HS-5 (cell line): ENCODE data around the gene CUL3.

Experiments
- DNase-seq: peaks from one replicate; pipeline ENCODE4 v3.0.0-alpha.2; 2012; ENCODE audit warnings: low read depth

Gene CUL3

GRCh38 chr2:224580248-224580647 is 4.9 kb downstream of the CUL3 start:
- no peak for DNase-seq

GRCh38 chr2:224579411-224579810 is 5.8 kb downstream of the CUL3 start:
- DNase-seq, result no peak

GRCh38 chr2:224577541-224577940 is 7.6 kb downstream of the CUL3 start:
- DNase-seq, result no peak

GRCh38 chr2:224576088-224576715 is 9.0 kb downstream of the CUL3 start:
- no peak for DNase-seq

GRCh38 chr2:224574423-224575084 is 10.6 kb downstream of the CUL3 start:
- no peak for DNase-seq

GRCh38 chr2:224573724-224574123 is 11.4 kb downstream of the CUL3 start:
- no peak for DNase-seq

GRCh38 chr2:224572338-224572737 is 12.8 kb downstream of the CUL3 start:
- DNase-seq, result no peak

- DNase-seq, result no peak
Measured at GRCh38 chr2:224570328-224570993, 14.7 kb downstream of the CUL3 start.

- no peak for DNase-seq
Measured at GRCh38 chr2:224569654-224570053, 15.5 kb downstream of the CUL3 start.

- no peak for DNase-seq
Measured at GRCh38 chr2:224565452-224566035, 19.6 kb downstream of the CUL3 start.

- DNase-seq, result no peak
Measured at GRCh38 chr2:224563537-224563936, 21.6 kb downstream of the CUL3 start.

GRCh38 chr2:224562831-224563230 is 22.3 kb downstream of the CUL3 start:
- DNase-seq, result no peak

GRCh38 chr2:224561234-224562005 is 23.7 kb downstream of the CUL3 start:
- DNase-seq, result no peak

GRCh38 chr2:224560549-224560948 is 24.6 kb downstream of the CUL3 start:
- no peak for DNase-seq

GRCh38 chr2:224557610-224558009 is 27.6 kb downstream of the CUL3 start:
- no peak for DNase-seq

GRCh38 chr2:224556381-224556780 is 28.8 kb downstream of the CUL3 start:
- no peak for DNase-seq

GRCh38 chr2:224555823-224556366 is 29.3 kb downstream of the CUL3 start:
- DNase-seq, result no peak

GRCh38 chr2:224552771-224553170 is 32.4 kb downstream of the CUL3 start:
- no peak for DNase-seq

- no peak for DNase-seq
Measured at GRCh38 chr2:224551693-224552092, 33.5 kb downstream of the CUL3 start.

- no peak for DNase-seq
Measured at GRCh38 chr2:224546926-224547325, 38.2 kb downstream of the CUL3 start.

- peak; percentile 47 for DNase-seq
Measured at GRCh38 chr2:224545884-224546644, 39.1 kb downstream of the CUL3 start.
